H1 (cell line): ENCODE data around the gene SMYD3. TPM values are rescaled to one million over a fixed set of nuclear protein-coding genes. Genes with fewer than 3 reads are reported as not detected.

Source experiments
- CTCF ChIA-PET: fragments of 300-600 bp; sonication (Branson Sonifier 250); formaldehyde crosslinking; loops from one replicate; lab custom pipeline; 2021; ENCODE audit not compliant: partially characterized antibody; lab: Charles Lee
- POLR2A ChIA-PET: fragments of 300-600 bp; sonication (Branson Sonifier 250); formaldehyde crosslinking; loops from one replicate; lab custom pipeline; 2021; ENCODE audit warnings: inconsistent platforms; ENCODE audit not compliant: partially characterized antibody; lab: Charles Lee
- DNase-seq, 2 experiments: peaks; one replicate each; pipeline versions ENCODE4 v3.0.0 to v3.0.0-alpha.2; 2010 to 2022; ENCODE audit warnings: low spot score in 2 of 2, low read depth in 1 of 2, mixed read lengths in 1 of 2
- FAIRE-seq: peaks from 2 replicates; lab custom pipeline; 2011; peaks lifted over from hg19 to GRCh38; lab: Jason Lieb, UNC
- H2AFZ ChIP-seq: 2 replicates; pipeline ENCODE4 v1.8.1; 2012; ENCODE audit warnings: low read length, inconsistent platforms
- H2AK5ac ChIP-seq: 2 replicates; pipeline ENCODE4 v1.6.1; 2013; ENCODE audit warnings: low read depth, low read length
- H2BK120ac ChIP-seq: replicated peaks from 2 replicates; pipeline ENCODE3; 2013; ENCODE audit warnings: low read depth, low read length, inconsistent platforms
- H2BK12ac ChIP-seq: 2 replicates; pipeline ENCODE4 v1.6.1; 2013; ENCODE audit warnings: low read depth, low read length
- H2BK15ac ChIP-seq: 2 replicates; pipeline ENCODE4 v1.6.1; 2013; ENCODE audit warnings: low read length
- H2BK20ac ChIP-seq: 2 replicates; pipeline ENCODE4 v1.6.1; 2013; ENCODE audit warnings: low read length
- H2BK5ac ChIP-seq: 2 replicates; pipeline ENCODE4 v1.6.1; 2013; ENCODE audit warnings: low read depth, low read length
- H3K14ac ChIP-seq: 2 replicates; pipeline ENCODE4 v1.6.1; 2013; ENCODE audit warnings: inconsistent platforms; ENCODE audit not compliant: insufficient read length
- H3K18ac ChIP-seq: 2 replicates; pipeline ENCODE4 v1.6.1; 2013; ENCODE audit warnings: low read length; ENCODE audit errors: extremely low read depth
- H3K23ac ChIP-seq: 2 replicates; pipeline ENCODE4 v1.6.1; 2013; ENCODE audit warnings: inconsistent platforms; ENCODE audit not compliant: insufficient read length
- H3K23me2 ChIP-seq: 2 replicates; pipeline ENCODE4 v1.6.1; 2013; ENCODE audit warnings: low read depth, low read length
- H3K27ac ChIP-seq: 2 replicates; pipeline ENCODE4 v1.6.1; 2011; ENCODE audit warnings: low read depth, low read length, inconsistent platforms
- H3K27me3 ChIP-seq, 4 experiments: replicated peaks in 1 of 4; 1 replicate in 1 of 4; 2 replicates in 3 of 4; pipeline versions ENCODE4 v1.6.1 to v1.8.1; 2011 to 2013; ENCODE audit warnings: low read length in 3 of 4, mild to moderate bottlenecking in 3 of 4, inconsistent platforms in 2 of 4, mixed read lengths in 2 of 4, moderate library complexity in 1 of 4; ENCODE audit not compliant: control insufficient read depth in 3 of 4, insufficient read depth in 3 of 4; ENCODE audit errors: extremely low read depth in 1 of 4
- H3K36me3 ChIP-seq, 4 experiments: 2 replicates each; pipeline versions ENCODE4 v1.6.1 to v1.8.1; 2011 to 2013; ENCODE audit warnings: mild to moderate bottlenecking in 4 of 4, low read length in 3 of 4, moderate library complexity in 2 of 4, control low read depth in 1 of 4, inconsistent platforms in 1 of 4; ENCODE audit not compliant: insufficient read depth in 4 of 4, control insufficient read depth in 2 of 4
- H3K4ac ChIP-seq: replicated peaks from 2 replicates; pipeline ENCODE3; 2013; ENCODE audit warnings: low read length, low read depth, mixed read lengths, inconsistent platforms; ENCODE audit not compliant: insufficient read length
- H3K4me1 ChIP-seq, 4 experiments: replicated peaks in 1 of 4; 1 replicate in 1 of 4; 2 replicates in 3 of 4; pipeline versions ENCODE4 v1.6.1 to v1.8.1; 2011 to 2013; ENCODE audit warnings: low read length in 3 of 4, inconsistent platforms in 2 of 4, mixed read lengths in 1 of 4; ENCODE audit not compliant: insufficient read depth in 4 of 4, control insufficient read depth in 3 of 4
- H3K4me2 ChIP-seq, 2 experiments: 2 replicates each; pipeline versions ENCODE4 v1.6.1 to v1.8.1; 2011 to 2013; ENCODE audit warnings: low read depth in 2 of 2, low read length in 2 of 2, control low read depth in 1 of 2, inconsistent platforms in 1 of 2, mild to moderate bottlenecking in 1 of 2; ENCODE audit not compliant: insufficient read depth in 1 of 2
- H3K4me3 ChIP-seq, 4 experiments: fragments of 200-600, 300-600 bp in 1 of 4; sonication (generic), shearing (Covaris generic), sonication (Bioruptor Twin) in 1 of 4; 2 replicates each; pipeline versions ENCODE4 v1.5.1 to v1.8.1; 2011 to 2016; ENCODE audit warnings: low read length in 4 of 4, low read depth in 3 of 4, control low read depth in 2 of 4, inconsistent platforms in 2 of 4, mild to moderate bottlenecking in 2 of 4, mixed read lengths in 1 of 4, moderate library complexity in 1 of 4; ENCODE audit not compliant: insufficient read depth in 2 of 4; ENCODE audit errors: extremely low read depth in 1 of 4
- H3K56ac ChIP-seq: replicated peaks from 2 replicates; pipeline ENCODE3; 2013; ENCODE audit warnings: low read depth, mild to moderate bottlenecking, mixed read lengths, low read length, inconsistent platforms; ENCODE audit not compliant: insufficient read length
- H3K79me1 ChIP-seq: 2 replicates; pipeline ENCODE4 v1.6.1; 2013; ENCODE audit warnings: low read depth, low read length, control low read depth
- H3K79me2 ChIP-seq, 2 experiments: 2 replicates each; pipeline versions ENCODE4 v1.6.1 to v1.8.1; 2012 to 2013; ENCODE audit warnings: low read length in 2 of 2, mild to moderate bottlenecking in 2 of 2, inconsistent platforms in 1 of 2; ENCODE audit not compliant: insufficient read depth in 2 of 2, control insufficient read depth in 1 of 2
- H3K9ac ChIP-seq, 4 experiments: replicated peaks in 1 of 4; 1 replicate in 1 of 4; 2 replicates in 3 of 4; pipeline versions ENCODE4 v1.6.1 to v1.8.1; 2011 to 2013; ENCODE audit warnings: low read depth in 3 of 4, low read length in 3 of 4, control low read depth in 2 of 4, mild to moderate bottlenecking in 2 of 4, moderate library complexity in 2 of 4, inconsistent platforms in 1 of 4; ENCODE audit errors: extremely low read depth in 1 of 4
- H3K9me3 ChIP-seq, 2 experiments: 2 replicates each; pipeline versions ENCODE4 v1.6.1 to v1.8.1; 2012 to 2013; ENCODE audit warnings: mild to moderate bottlenecking in 2 of 2, moderate library complexity in 2 of 2, control low read depth in 1 of 2, inconsistent platforms in 1 of 2, low read depth in 1 of 2, low read length in 1 of 2, mixed read lengths in 1 of 2; ENCODE audit not compliant: insufficient read depth in 2 of 2
- H4K20me1 ChIP-seq, 2 experiments: replicated peaks in 1 of 2; 2 replicates each; pipeline versions ENCODE3 to v1.8.1; 2011 to 2013; ENCODE audit warnings: inconsistent platforms in 2 of 2, low read length in 2 of 2, mild to moderate bottlenecking in 1 of 2; ENCODE audit not compliant: insufficient read depth in 2 of 2, control insufficient read depth in 1 of 2
- H4K5ac ChIP-seq: 2 replicates; pipeline ENCODE4 v1.6.1; 2013; ENCODE audit warnings: low read length, low read depth, mixed read lengths, inconsistent platforms; ENCODE audit not compliant: insufficient read length
- H4K8ac ChIP-seq: 2 replicates; pipeline ENCODE4 v1.8.0; 2013; ENCODE audit warnings: mild to moderate bottlenecking, moderate library complexity, low read length, inconsistent platforms; ENCODE audit not compliant: insufficient read depth; ENCODE audit errors: extremely low read depth
- H4K91ac ChIP-seq: replicated peaks from 2 replicates; pipeline ENCODE3; 2013; ENCODE audit warnings: low read length, mixed read lengths, inconsistent platforms; ENCODE audit not compliant: insufficient read length
- ASH2L ChIP-seq: fragments of 200-600, 300-600 bp; sonication (generic); IDR thresholded peaks from one replicate; pipeline ENCODE4 v1.7.1; 2017; ENCODE audit warnings: low read length
- ATF3 ChIP-seq: IDR thresholded peaks from 2 replicates; pipeline ENCODE4 v1.6.1; 2011; ENCODE audit warnings: low read depth, mild to moderate bottlenecking, low read length; ENCODE audit not compliant: insufficient read depth
- CBX5 ChIP-seq: fragments of 300-800, 300-1000 bp; sonication (generic); IDR thresholded peaks from 2 replicates; pipeline ENCODE4 v1.7.1; 2016; ENCODE audit warnings: antibody characterized with exemption, low read length, low read depth
- CREB1 ChIP-seq: IDR thresholded peaks from 2 replicates; pipeline ENCODE4 v1.6.1; 2012; ENCODE audit warnings: inconsistent platforms
- EZH2 ChIP-seq: fragments of 200-600 bp; sonication (generic); IDR thresholded peaks from 2 replicates; pipeline ENCODE4 v1.7.1; 2012; ENCODE audit warnings: low read depth, mild to moderate bottlenecking, moderate library complexity, low read length, inconsistent platforms; ENCODE audit not compliant: severe bottlenecking
- GABPA ChIP-seq: IDR thresholded peaks from 2 replicates; pipeline ENCODE4 v1.6.1; 2011; ENCODE audit warnings: mild to moderate bottlenecking, low read length, moderate library complexity, borderline replicate concordance; ENCODE audit not compliant: insufficient read depth
- KDM5A ChIP-seq: fragments of 200-600 bp; IDR thresholded peaks from 2 replicates; pipeline ENCODE4 v1.7.1; 2012; ENCODE audit warnings: mild to moderate bottlenecking, low read length, inconsistent platforms, mixed read lengths
- MAX ChIP-seq: IDR thresholded peaks from 2 replicates; pipeline ENCODE4 v1.6.1; 2012; ENCODE audit warnings: inconsistent platforms
- NANOG ChIP-seq: IDR thresholded peaks from 2 replicates; pipeline ENCODE4 v1.6.1; 2011; ENCODE audit warnings: low read length, low read depth, mild to moderate bottlenecking, inconsistent platforms; ENCODE audit not compliant: insufficient read depth, poor library complexity, severe bottlenecking
- RBBP5 ChIP-seq: IDR thresholded peaks from 2 replicates; pipeline ENCODE4 v1.7.1; 2012; ENCODE audit warnings: low read depth, mild to moderate bottlenecking, inconsistent platforms, low read length, moderate library complexity, borderline replicate concordance
- RNF2 ChIP-seq: fragments of 200-900, 300-1000 bp; sonication (generic); IDR thresholded peaks from 2 replicates; pipeline ENCODE4 v1.7.1; 2016; ENCODE audit warnings: borderline replicate concordance, low read depth, mild to moderate bottlenecking, antibody characterized with exemption, low read length; ENCODE audit not compliant: poor library complexity, severe bottlenecking; ENCODE audit errors: missing control alignments
- RXRA ChIP-seq: IDR thresholded peaks from 2 replicates; pipeline ENCODE4 v1.6.1; 2011; ENCODE audit warnings: low read depth, mild to moderate bottlenecking, low read length, moderate library complexity; ENCODE audit not compliant: insufficient read depth
- SIRT6 ChIP-seq: IDR thresholded peaks from one replicate; pipeline ENCODE4 v1.7.1; 2012; ENCODE audit warnings: low read length, inconsistent platforms
- WGBS, 2 experiments: shearing (Covaris generic) in 1 of 2; methylation state at CpG; one replicate each; pipeline versions ENCODE4 v1.1.6 to v1.1.7; 2013 to 2015; ENCODE audit warnings: low lambda C conversion rate in 2 of 2, mixed read lengths in 2 of 2, inconsistent platforms in 1 of 2, low coverage in 1 of 2, missing lambda C conversion rate in 1 of 2; ENCODE audit not compliant: insufficient replicate concordance in 2 of 2, insufficient coverage in 1 of 2, insufficient read length in 1 of 2; ENCODE audit errors: extremely low coverage in 1 of 2, missing lambda C conversion rate in 1 of 2; 5-methylcytosine and 5-hydroxymethylcytosine counted together
- polyA plus RNA-seq, 7 experiments: library from polyadenylated mRNA; depleted of rRNA in 3 of 7; stranded (reverse) in 5 of 7; unstranded in 2 of 7; fragments of >200 nt in 5 of 7; fragments of 200-250 nt in 2 of 7; gene quantifications; 1 replicate in 5 of 7; 2 replicates in 1 of 7; 4 replicates in 1 of 7; pipeline versions ENCODE4 v1.2.1 to v1.2.3, GENCODE V29; 2011 to 2013; ENCODE audit warnings: missing spikeins in 2 of 7, mixed read lengths in 2 of 7
- total RNA-seq: library from RNA; stranded (reverse); fragmentation: NEBNext Ultra II Directional; extraction: Animal tissue kit (Norgen Biotek cat#: 25700); gene quantifications from 2 replicates; pipeline ENCODE4 v1.2.1, GENCODE V29; 2021

The SMYD3 gene
- total and polyA plus RNA-seq, 2 of the 8 experiments (the other 6 are each of a cell fraction or from before 2014, with no cell fraction given) = 17.3 to 25.4 TPM

DNA sequence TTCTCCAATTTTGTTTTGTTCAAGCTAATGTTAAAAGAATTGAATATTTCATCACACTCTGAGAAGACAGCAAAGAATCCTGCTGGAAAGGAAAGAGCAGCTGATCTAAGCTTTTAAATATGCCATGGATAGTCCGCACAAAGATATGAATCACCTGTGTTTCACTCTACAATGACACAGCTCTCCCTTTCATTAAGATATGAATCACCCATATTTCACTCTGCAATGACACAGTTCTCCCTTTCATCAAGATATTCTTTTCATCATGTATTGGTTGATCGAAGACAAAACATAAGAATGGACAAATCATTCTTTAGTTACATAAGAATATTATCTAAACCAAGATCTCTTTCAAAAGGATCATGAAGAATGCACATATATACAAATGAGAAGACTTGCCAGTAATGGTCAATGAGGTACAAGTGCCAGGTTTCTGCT, 367.3 kb downstream of the SMYD3 start:
- POLR2A ChIA-PET = no interaction called here
- FAIRE-seq = no peak
- no peak for DNase-seq

More for the DNA sequence above, 367.3 kb downstream of the SMYD3 start:
- H3K18ac ChIP-seq = no peak overlapping the region
- no peak overlapping the region for H3K23ac ChIP-seq
- no peak overlapping the region for H2AK5ac ChIP-seq
- no peak overlapping the region for H3K14ac ChIP-seq
- no peak overlapping the region for H3K27ac ChIP-seq
- no peaks in the 10 kb centered on the region for H3K4me1 ChIP-seq
- H3K27me3 ChIP-seq = peaks cover 0 to 1% (median 0%) of the 10 kb centered on the region in 4 experiments; a peak in 1 of 7 replicates
- no peaks in the 10 kb centered on the region for H4K20me1 ChIP-seq
- H3K4me2 ChIP-seq = no peak overlapping the region
- no peak overlapping the region for H4K91ac ChIP-seq
- H2BK20ac ChIP-seq = no peak overlapping the region
- no peak overlapping the region for H3K56ac ChIP-seq
- H2BK12ac ChIP-seq = no peak overlapping the region
- H3K79me2 ChIP-seq = no peaks in the 10 kb centered on the region
- H3K23me2 ChIP-seq = no peaks in the 10 kb centered on the region
- H3K36me3 ChIP-seq = no peaks in the 10 kb centered on the region
- H3K4ac ChIP-seq = no peak overlapping the region
- H2BK120ac ChIP-seq = no peak overlapping the region
- H3K9me3 ChIP-seq = no peaks in the 10 kb centered on the region
- WGBS, 2 experiments = 85% methylated on average over 2 of the region's 2 CpGs; no CpG with 5 or more reads in 1 of the 2 experiments
- H4K5ac ChIP-seq = no peak overlapping the region
- H3K4me3 ChIP-seq = no peak overlapping the region
- CTCF ChIA-PET = interaction anchor here (0.8 to 1.9 kb wide), 2 partner anchors 13 to 75 kb away, joined by 3 to 6 read pairs; no protein-coding TSS in a partner anchor
- H3K79me1 ChIP-seq = no peaks in the 10 kb centered on the region
- no peak overlapping the region for H2BK5ac ChIP-seq
- no peak overlapping the region for H2AFZ ChIP-seq
- no peak for TF ChIP-seq KDM5A
- TF ChIP-seq EZH2 = no peak
- TF ChIP-seq CBX5 = no peak
- no peak for TF ChIP-seq RBBP5
- no peak for TF ChIP-seq ASH2L
- no peak for TF ChIP-seq NANOG
- TF ChIP-seq GABPA = no peak
- no peak for TF ChIP-seq ATF3
- TF ChIP-seq RXRA = no peak
- TF ChIP-seq CREB1 = no peak
- TF ChIP-seq MAX = no peak
- no peak for TF ChIP-seq SIRT6
- no peak for TF ChIP-seq RNF2
- TF ChIP-seq, all 59 proteins: peak for 0
- H2BK15ac ChIP-seq = no peak overlapping the region
- no peak overlapping the region for H3K9ac ChIP-seq
- no peak overlapping the region for H4K8ac ChIP-seq
